Activated CD8-positive, alpha-beta memory T cell treated with anti-CD3 and anti-CD28 coated beads, Interleukin-2, amount 10 ng/mL, durations not matched to agents 7 days and 5 days (primary cell): Measurements from ENCODE around the gene ARL11. TPM values are rescaled to one million over a fixed set of nuclear protein-coding genes. Genes with fewer than 3 reads are reported as not detected.

Experiments used
- ATAC-seq: fragments of 150-1000 bp; cut with Tn5 transposase; one replicate; pipeline ENCODE4 v1.10.0; 2021; ENCODE audit warnings: moderate library complexity
- CTCF ChIA-PET: fragments of 350-600 bp; sonication (Branson Sonifier 250); formaldehyde crosslinking; loops from one replicate; lab custom pipeline; 2021; ENCODE audit warnings: antibody characterized with exemption; lab: Charles Lee
- DNase-seq: peaks from one replicate; pipeline ENCODE4 v3.0.0-alpha.2; 2020
- H3K27ac Mint-ChIP-seq: one replicate; pipeline ENCODE4 v1.8.0; 2021; ENCODE audit warnings: mild to moderate bottlenecking, mixed read lengths
- H3K27me3 Mint-ChIP-seq: one replicate; pipeline ENCODE4 v1.8.0; 2021; ENCODE audit warnings: mixed read lengths
- H3K36me3 Mint-ChIP-seq: one replicate; pipeline ENCODE4 v1.8.0; 2021; ENCODE audit warnings: mild to moderate bottlenecking, mixed read lengths
- H3K4me1 Mint-ChIP-seq: one replicate; pipeline ENCODE4 v1.8.0; 2021; ENCODE audit warnings: mixed read lengths
- H3K4me3 Mint-ChIP-seq: one replicate; pipeline ENCODE4 v1.8.0; 2021; ENCODE audit warnings: mild to moderate bottlenecking, moderate library complexity, mixed read lengths
- H3K9me3 Mint-ChIP-seq: one replicate; pipeline ENCODE4 v1.8.0; 2022; ENCODE audit warnings: low read depth, mixed read lengths
- total RNA-seq, 2 experiments: library from RNA; stranded (reverse); gene quantifications; one replicate each; pipeline ENCODE4 v1.2.3, GENCODE V29; 2021

Gene ARL11
- total RNA-seq, 2 experiments from 2014 or later = 0.89 to 2.1 TPM

- H3K4me1 Mint-ChIP-seq = peaks cover 7% of the 10 kb centered on the region
- ATAC-seq (no peak), DNase-seq (no peak)
- H3K9me3 Mint-ChIP-seq = no peaks in the 10 kb centered on the region
- no peak overlapping the region for H3K4me3 Mint-ChIP-seq
- peaks cover 2% of the 10 kb centered on the region for H3K36me3 Mint-ChIP-seq
- H3K27ac Mint-ChIP-seq = no peak overlapping the region
- H3K27me3 Mint-ChIP-seq = no peaks in the 10 kb centered on the region
- CTCF ChIA-PET = interaction anchor here (1.2 kb wide), 1 partner anchor 13 kb away, joined by 3 read pairs; the partner anchor contains the start of gene ARL11
Observed at GRCh38 chr13:49641801-49642291, 13.5 kb downstream of the ARL11 start.

GRCh38 chr13:49643035-49643646 lies 14.8 kb downstream of the ARL11 start:
- CTCF ChIA-PET = no interaction called here
- DNase-seq (no peak), ATAC-seq (no peak)
- peaks cover 7% of the 10 kb centered on the region for H3K4me1 Mint-ChIP-seq
- no peaks in the 10 kb centered on the region for H3K9me3 Mint-ChIP-seq
- H3K4me3 Mint-ChIP-seq = no peak overlapping the region
- H3K36me3 Mint-ChIP-seq = peaks cover 2% of the 10 kb centered on the region
- H3K27me3 Mint-ChIP-seq = no peaks in the 10 kb centered on the region
- H3K27ac Mint-ChIP-seq = no peak overlapping the region

DNA sequence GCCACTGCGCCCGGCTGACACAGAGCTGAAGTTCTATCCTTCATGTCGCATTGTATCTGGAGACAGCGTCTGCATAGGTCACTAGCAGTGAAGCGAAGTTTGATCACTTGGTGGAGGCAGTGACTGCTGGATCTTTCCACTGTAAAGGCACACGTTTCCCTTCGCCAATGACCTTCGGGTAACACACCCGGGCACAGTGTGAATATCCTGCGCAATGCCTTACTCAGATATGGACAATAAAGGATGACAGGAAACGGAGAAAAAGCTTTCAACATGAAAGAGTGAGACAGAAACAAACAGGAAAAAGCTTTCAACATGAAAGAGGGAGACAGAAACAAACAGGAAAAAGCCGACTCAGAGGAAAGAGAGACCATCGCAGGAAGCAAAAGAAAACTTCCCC lies 17.1 kb downstream of the ARL11 start:
- DNase-seq (no peak), ATAC-seq (no peak)
- Mint-ChIP-seq H3K9me3 (no peaks in the 10 kb centered on the region), H3K4me1 (peaks cover 7% of the 10 kb centered on the region), H3K27me3 (no peaks in the 10 kb centered on the region), H3K4me3 (no peak overlapping the region), H3K27ac (no peak overlapping the region), H3K36me3 (no peaks in the 10 kb centered on the region)
- CTCF ChIA-PET = interaction anchor here (1.3 kb wide), 1 partner anchor 39 kb away, joined by 3 read pairs; no protein-coding TSS in a partner anchor

DNA sequence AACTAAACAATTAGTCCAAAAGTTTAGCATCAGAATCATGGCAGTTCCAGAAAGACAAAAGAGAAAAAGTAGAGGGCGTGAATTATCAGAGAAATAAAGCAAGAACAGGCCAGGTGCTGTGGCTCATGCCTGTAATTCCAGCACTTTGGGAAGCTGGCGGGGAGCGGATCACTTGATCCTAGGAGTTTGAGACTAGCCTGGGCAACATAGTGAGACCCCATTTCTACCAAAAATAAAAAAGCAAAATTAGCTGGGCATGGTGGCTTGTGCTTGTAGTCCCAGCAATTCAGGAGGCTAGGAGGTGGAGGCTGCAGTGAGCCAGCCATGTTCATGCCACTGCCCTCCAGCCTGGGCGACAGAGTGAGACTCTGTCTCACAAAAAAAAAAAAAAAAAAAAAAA lies 18.4 kb downstream of the ARL11 start:
- CTCF ChIA-PET = interaction anchor here (0.7 kb wide), 1 partner anchor 87 kb away, joined by 3 read pairs; no protein-coding TSS in a partner anchor
- Mint-ChIP-seq H3K4me3 (no peak overlapping the region), H3K36me3 (no peaks in the 10 kb centered on the region), H3K9me3 (no peaks in the 10 kb centered on the region), H3K4me1 (peaks cover 7% of the 10 kb centered on the region), H3K27me3 (no peaks in the 10 kb centered on the region), H3K27ac (no peak overlapping the region)
- ATAC-seq = no peak
- no peak for DNase-seq

GRCh38 chr13:49649244-49649962 lies 21.1 kb downstream of the ARL11 start:
- DNase-seq = no peak
- Mint-ChIP-seq H3K9me3 (no peaks in the 10 kb centered on the region), H3K27me3 (no peaks in the 10 kb centered on the region), H3K27ac (no peak overlapping the region), H3K36me3 (no peaks in the 10 kb centered on the region), H3K4me1 (peaks cover 8% of the 10 kb centered on the region), H3K4me3 (no peak overlapping the region)
- no peak for ATAC-seq
- CTCF ChIA-PET = no interaction called here

- H3K4me1 Mint-ChIP-seq = peaks cover 8% of the 10 kb centered on the region
- H3K9me3 Mint-ChIP-seq = no peaks in the 10 kb centered on the region
- no peaks in the 10 kb centered on the region for H3K36me3 Mint-ChIP-seq
- no peak for DNase-seq
- no peak overlapping the region for H3K27ac Mint-ChIP-seq
- H3K4me3 Mint-ChIP-seq = no peak overlapping the region
- no peaks in the 10 kb centered on the region for H3K27me3 Mint-ChIP-seq
- ATAC-seq = no peak
- CTCF ChIA-PET = no interaction called here
Observed at GRCh38 chr13:49649963-49650312, 21.6 kb downstream of the ARL11 start.

GRCh38 chr13:49651570-49652354 lies 23.5 kb downstream of the ARL11 start:
- Mint-ChIP-seq H3K27ac (no peak overlapping the region), H3K27me3 (no peaks in the 10 kb centered on the region), H3K4me3 (no peak overlapping the region), H3K36me3 (no peaks in the 10 kb centered on the region), H3K9me3 (no peaks in the 10 kb centered on the region), H3K4me1 (peaks cover 1% of the 10 kb centered on the region)
- ATAC-seq (no peak), DNase-seq (no peak)
- CTCF ChIA-PET = no interaction called here

- DNase-seq = peak; percentile 46
- ATAC-seq = peak; percentile 49
- Mint-ChIP-seq H3K4me1 (peaks cover 1% of the 10 kb centered on the region), H3K27ac (no peak overlapping the region), H3K36me3 (no peaks in the 10 kb centered on the region), H3K27me3 (no peaks in the 10 kb centered on the region), H3K9me3 (no peaks in the 10 kb centered on the region), H3K4me3 (no peak overlapping the region)
- CTCF ChIA-PET = no interaction called here
Observed at GRCh38 chr13:49652355-49653305, 24.3 kb downstream of the ARL11 start.

GRCh38 chr13:49653478-49653877 lies 25.2 kb downstream of the ARL11 start:
- CTCF ChIA-PET = no interaction called here
- no peaks in the 10 kb centered on the region for H3K9me3 Mint-ChIP-seq
- H3K27me3 Mint-ChIP-seq = no peaks in the 10 kb centered on the region
- H3K4me3 Mint-ChIP-seq = no peak overlapping the region
- ATAC-seq (no peak), DNase-seq (no peak)
- H3K4me1 Mint-ChIP-seq = peaks cover 1% of the 10 kb centered on the region
- H3K27ac Mint-ChIP-seq = no peak overlapping the region
- no peaks in the 10 kb centered on the region for H3K36me3 Mint-ChIP-seq

GRCh38 chr13:49654011-49654410 lies 25.7 kb downstream of the ARL11 start:
- ATAC-seq = no peak
- Mint-ChIP-seq H3K27ac (no peak overlapping the region), H3K36me3 (no peaks in the 10 kb centered on the region), H3K9me3 (no peaks in the 10 kb centered on the region), H3K4me1 (peaks cover 1% of the 10 kb centered on the region), H3K4me3 (no peak overlapping the region), H3K27me3 (no peaks in the 10 kb centered on the region)
- DNase-seq = no peak
- CTCF ChIA-PET = no interaction called here

DNA sequence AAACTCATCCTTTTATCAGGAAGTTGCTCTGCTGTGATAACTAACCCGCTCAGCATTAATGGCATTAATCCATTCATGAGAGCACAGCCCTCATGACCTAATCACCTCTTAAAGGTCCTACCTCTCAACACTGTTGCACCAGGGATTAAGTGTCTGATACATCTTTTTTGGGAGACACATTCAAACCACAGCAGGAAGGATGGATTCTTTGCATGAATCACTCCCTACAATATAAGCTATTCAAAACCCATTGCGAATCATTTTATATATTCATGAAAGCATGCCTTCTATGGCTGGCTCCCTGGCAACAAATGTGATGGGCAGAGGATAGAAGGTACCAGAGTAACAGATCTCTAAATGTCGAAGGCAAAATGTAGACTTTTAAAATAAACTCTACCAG lies 27.6 kb downstream of the ARL11 start:
- ATAC-seq (no peak), DNase-seq (no peak)
- peaks cover 2% of the 10 kb centered on the region for H3K36me3 Mint-ChIP-seq
- no peak overlapping the region for H3K27ac Mint-ChIP-seq
- CTCF ChIA-PET = no interaction called here
- H3K27me3 Mint-ChIP-seq = no peaks in the 10 kb centered on the region
- H3K4me1 Mint-ChIP-seq = peaks cover 1% of the 10 kb centered on the region
- no peak overlapping the region for H3K4me3 Mint-ChIP-seq
- no peaks in the 10 kb centered on the region for H3K9me3 Mint-ChIP-seq

GRCh38 chr13:49657241-49657641 lies 28.9 kb downstream of the ARL11 start:
- Mint-ChIP-seq H3K4me1 (peaks cover 1% of the 10 kb centered on the region), H3K9me3 (no peaks in the 10 kb centered on the region), H3K4me3 (no peak overlapping the region), H3K36me3 (peaks cover 7% of the 10 kb centered on the region), H3K27me3 (no peaks in the 10 kb centered on the region), H3K27ac (no peak overlapping the region)
- CTCF ChIA-PET = no interaction called here
- DNase-seq (no peak), ATAC-seq (no peak)

- CTCF ChIA-PET = no interaction called here
- ATAC-seq (no peak), DNase-seq (no peak)
- H3K4me1 Mint-ChIP-seq = no peaks in the 10 kb centered on the region
- no peak overlapping the region for H3K4me3 Mint-ChIP-seq
- no peaks in the 10 kb centered on the region for H3K27me3 Mint-ChIP-seq
- no peak overlapping the region for H3K27ac Mint-ChIP-seq
- H3K9me3 Mint-ChIP-seq = no peaks in the 10 kb centered on the region
- H3K36me3 Mint-ChIP-seq = peaks cover 32% of the 10 kb centered on the region
Observed at GRCh38 chr13:49664606-49665005, 36.3 kb downstream of the ARL11 start.
